NT2/D1 (cell line): ENCODE measurements around the gene NFIX.

Experiments
- DNase-seq: peaks from one replicate; pipeline ENCODE4 v3.0.0-alpha.2; 2011; ENCODE audit warnings: low read depth, low spot score
- H3K27me3 ChIP-seq: 2 replicates; pipeline ENCODE4 v1.6.0; 2011; ENCODE audit warnings: mild to moderate bottlenecking; ENCODE audit not compliant: insufficient read length, insufficient read depth
- H3K36me3 ChIP-seq: 2 replicates; pipeline ENCODE4 v1.6.1; 2011; ENCODE audit warnings: mild to moderate bottlenecking, low read length, mixed read lengths; ENCODE audit not compliant: insufficient read depth, insufficient read length
- H3K4me1 ChIP-seq: 2 replicates; pipeline ENCODE4 v1.5.1; 2011; ENCODE audit not compliant: insufficient read depth, insufficient read length
- H3K4me3 ChIP-seq: 2 replicates; pipeline ENCODE4 v1.5.1; 2011; ENCODE audit warnings: low read depth; ENCODE audit not compliant: insufficient read length
- H3K9ac ChIP-seq: 2 replicates; pipeline ENCODE4 v1.6.0; 2011; ENCODE audit warnings: low read depth; ENCODE audit not compliant: insufficient read length
- H3K9me3 ChIP-seq: 2 replicates; pipeline ENCODE4 v1.5.1; 2011; ENCODE audit warnings: mild to moderate bottlenecking, low read length; ENCODE audit not compliant: insufficient read depth
- SUZ12 ChIP-seq: IDR thresholded peaks from 2 replicates; pipeline ENCODE4 v1.6.1; 2011; ENCODE audit not compliant: insufficient read length, insufficient read depth; ENCODE audit errors: extremely low read depth
- YY1 ChIP-seq: IDR thresholded peaks from 2 replicates; pipeline ENCODE4 v1.6.1; 2011; ENCODE audit not compliant: insufficient read length, insufficient read depth
- ZNF274 ChIP-seq: IDR thresholded peaks from 2 replicates; pipeline ENCODE4 v1.6.1; 2011; ENCODE audit warnings: mild to moderate bottlenecking, low read depth, low read length

The NFIX gene

GRCh38 chr19:13064092-13064489 lies 68.8 kb downstream of the NFIX start:
- H3K4me3 ChIP-seq, result no peak overlapping the region
- DNase-seq, result no peak
- peaks cover 81% of the 10 kb centered on the region for H3K27me3 ChIP-seq
- TF ChIP-seq ZNF274 (no peak), SUZ12 (no peak), YY1 (no peak)
- peaks cover 14% of the 10 kb centered on the region for H3K4me1 ChIP-seq
- H3K36me3 ChIP-seq, result no peaks in the 10 kb centered on the region
- H3K9me3 ChIP-seq, result no peaks in the 10 kb centered on the region
- no peak overlapping the region for H3K9ac ChIP-seq

- H3K27me3 ChIP-seq, result peaks cover 73% of the 10 kb centered on the region
- TF ChIP-seq YY1, result no peak
- H3K4me3 ChIP-seq, result no peak overlapping the region
- H3K4me1 ChIP-seq, result peaks cover 9% of the 10 kb centered on the region
- DNase-seq, result no peak
- H3K9me3 ChIP-seq, result no peaks in the 10 kb centered on the region
- no peak overlapping the region for H3K9ac ChIP-seq
- H3K36me3 ChIP-seq, result no peaks in the 10 kb centered on the region
Measured at GRCh38 chr19:13066226-13066625, 71.0 kb downstream of the NFIX start.

- no peak for DNase-seq
- H3K9me3 ChIP-seq, result no peaks in the 10 kb centered on the region
- no peak for TF ChIP-seq YY1
- no peak for TF ChIP-seq ZNF274
- no peak for TF ChIP-seq SUZ12
- H3K4me3 ChIP-seq, result no peak overlapping the region
- no peak overlapping the region for H3K9ac ChIP-seq
- H3K27me3 ChIP-seq, result peaks cover 65% of the 10 kb centered on the region
- peaks cover 9% of the 10 kb centered on the region for H3K4me1 ChIP-seq
- no peaks in the 10 kb centered on the region for H3K36me3 ChIP-seq
Measured at GRCh38 chr19:13066933-13067807, 71.9 kb downstream of the NFIX start.

- no peak overlapping the region for H3K4me3 ChIP-seq
- no peak overlapping the region for H3K9ac ChIP-seq
- H3K36me3 ChIP-seq, result no peaks in the 10 kb centered on the region
- DNase-seq, result no peak
- no peaks in the 10 kb centered on the region for H3K9me3 ChIP-seq
- peaks cover 59% of the 10 kb centered on the region for H3K27me3 ChIP-seq
- no peak for TF ChIP-seq SUZ12
- TF ChIP-seq ZNF274, result no peak
- no peak for TF ChIP-seq YY1
- H3K4me1 ChIP-seq, result peaks cover 13% of the 10 kb centered on the region
Measured at GRCh38 chr19:13068085-13068846, 73.0 kb downstream of the NFIX start.

- peak overlapping the region; percentile 58 for H3K9ac ChIP-seq
- no peak for DNase-seq
- H3K4me3 ChIP-seq, result no peak overlapping the region
- no peaks in the 10 kb centered on the region for H3K9me3 ChIP-seq
- TF ChIP-seq ZNF274 (no peak), YY1 (no peak), SUZ12 (no peak)
- H3K4me1 ChIP-seq, result peaks cover 15% of the 10 kb centered on the region
- no peaks in the 10 kb centered on the region for H3K36me3 ChIP-seq
- H3K27me3 ChIP-seq, result peaks cover 45% of the 10 kb centered on the region
Measured at GRCh38 chr19:13069415-13070359, 74.4 kb downstream of the NFIX start.

DNA sequence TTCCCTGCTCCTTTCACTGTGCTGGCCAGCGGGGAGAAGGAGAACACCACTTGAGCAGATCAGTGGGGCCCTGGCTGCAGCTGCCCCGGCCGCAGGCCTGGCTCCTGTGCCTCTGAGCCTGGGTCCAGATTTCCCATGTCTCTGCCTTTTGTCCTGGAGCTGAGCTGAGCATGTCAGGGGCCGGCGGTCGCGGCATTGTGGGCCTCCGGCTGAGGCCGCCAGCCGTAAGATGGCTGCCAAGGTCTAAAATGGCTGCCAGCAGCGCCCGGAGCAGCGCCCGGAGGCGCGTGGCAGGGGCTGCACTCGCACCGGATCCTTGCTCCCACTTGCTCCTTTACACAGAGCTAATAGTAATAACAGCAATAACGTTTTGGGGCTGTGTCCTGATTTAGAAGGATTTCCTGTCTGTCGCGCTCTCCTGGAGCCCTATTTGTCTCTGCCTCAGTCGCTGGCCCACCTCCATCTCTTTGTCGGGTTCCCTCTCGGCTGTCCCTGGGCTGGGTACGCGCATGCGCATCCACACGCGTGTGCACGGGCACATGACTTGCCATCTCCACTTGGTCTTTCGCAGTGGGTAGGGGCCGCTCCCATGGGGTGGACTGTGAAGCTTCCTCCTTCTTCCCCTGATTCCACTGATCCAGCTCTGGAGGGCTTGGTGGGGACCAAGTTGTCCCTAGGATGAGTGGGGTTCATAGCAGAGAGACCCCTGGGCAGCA lies 75.3 kb downstream of the NFIX start:
- TF ChIP-seq SUZ12, result no peak
- peak; percentile 56 for TF ChIP-seq YY1
- Histone ChIP-seq H3K9me3 (no peaks in the 10 kb centered on the region), H3K4me1 (peaks cover 16% of the 10 kb centered on the region), H3K27me3 (peaks cover 42% of the 10 kb centered on the region), H3K9ac (no peak overlapping the region), H3K36me3 (no peaks in the 10 kb centered on the region), H3K4me3 (no peak overlapping the region)
- DNase-seq, result no peak
